ENCODE data around the gene SEMA4C.

Gene SEMA4C, protein sequence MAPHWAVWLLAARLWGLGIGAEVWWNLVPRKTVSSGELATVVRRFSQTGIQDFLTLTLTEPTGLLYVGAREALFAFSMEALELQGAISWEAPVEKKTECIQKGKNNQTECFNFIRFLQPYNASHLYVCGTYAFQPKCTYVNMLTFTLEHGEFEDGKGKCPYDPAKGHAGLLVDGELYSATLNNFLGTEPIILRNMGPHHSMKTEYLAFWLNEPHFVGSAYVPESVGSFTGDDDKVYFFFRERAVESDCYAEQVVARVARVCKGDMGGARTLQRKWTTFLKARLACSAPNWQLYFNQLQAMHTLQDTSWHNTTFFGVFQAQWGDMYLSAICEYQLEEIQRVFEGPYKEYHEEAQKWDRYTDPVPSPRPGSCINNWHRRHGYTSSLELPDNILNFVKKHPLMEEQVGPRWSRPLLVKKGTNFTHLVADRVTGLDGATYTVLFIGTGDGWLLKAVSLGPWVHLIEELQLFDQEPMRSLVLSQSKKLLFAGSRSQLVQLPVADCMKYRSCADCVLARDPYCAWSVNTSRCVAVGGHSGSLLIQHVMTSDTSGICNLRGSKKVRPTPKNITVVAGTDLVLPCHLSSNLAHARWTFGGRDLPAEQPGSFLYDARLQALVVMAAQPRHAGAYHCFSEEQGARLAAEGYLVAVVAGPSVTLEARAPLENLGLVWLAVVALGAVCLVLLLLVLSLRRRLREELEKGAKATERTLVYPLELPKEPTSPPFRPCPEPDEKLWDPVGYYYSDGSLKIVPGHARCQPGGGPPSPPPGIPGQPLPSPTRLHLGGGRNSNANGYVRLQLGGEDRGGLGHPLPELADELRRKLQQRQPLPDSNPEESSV

DNA sequence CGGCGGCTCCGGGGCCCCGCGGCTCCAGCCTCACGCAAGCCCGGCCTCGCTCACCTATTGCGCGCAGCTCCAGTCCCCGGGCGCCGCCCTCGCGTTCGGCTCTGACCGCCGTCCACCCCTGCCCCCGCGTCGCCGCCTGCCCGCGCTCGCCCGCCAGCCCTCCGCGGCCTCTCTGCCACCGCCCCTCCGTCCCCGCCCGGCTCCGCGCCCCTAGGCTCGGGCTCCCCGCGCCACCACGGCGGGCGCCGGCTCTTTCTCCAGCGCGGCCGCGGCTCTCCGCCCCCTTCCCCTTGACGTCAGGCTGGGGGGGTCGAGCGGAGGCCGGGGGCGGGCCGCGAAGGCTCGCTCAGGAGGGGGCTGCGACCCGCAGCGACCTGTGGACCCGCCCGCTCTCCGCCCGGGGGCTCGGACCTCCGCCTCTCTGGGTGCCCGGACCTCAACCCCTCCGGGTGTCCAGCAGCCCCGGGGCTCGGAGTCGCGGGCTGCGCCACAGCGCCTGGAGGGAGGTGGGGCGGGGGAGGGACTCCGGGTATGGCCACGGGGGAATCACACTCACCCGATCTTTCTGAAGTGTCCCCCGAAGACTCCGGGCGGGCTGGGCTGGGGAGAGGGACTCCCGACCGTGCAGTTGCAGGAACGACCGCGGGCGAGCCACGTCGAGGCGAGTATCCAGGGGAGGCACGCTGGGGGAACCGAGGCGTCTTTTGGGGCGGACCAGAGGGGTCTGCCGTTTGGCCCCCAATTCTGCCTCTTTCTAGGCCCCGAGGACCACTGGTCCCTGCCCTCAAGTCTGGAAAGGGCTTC lies at the start of gene SEMA4C:
TSS of gene SEMA4C (minus strand) at position 259 of the 804 bp plus-strand sequence. CDS start 2,194 bp downstream, outside the sequence.
- peak in 1 of 2 donors; percentile 40 for DNase-seq (ENCODE audit: low read depth in 2 of 2, low spot score in 1 of 2)

DNA sequence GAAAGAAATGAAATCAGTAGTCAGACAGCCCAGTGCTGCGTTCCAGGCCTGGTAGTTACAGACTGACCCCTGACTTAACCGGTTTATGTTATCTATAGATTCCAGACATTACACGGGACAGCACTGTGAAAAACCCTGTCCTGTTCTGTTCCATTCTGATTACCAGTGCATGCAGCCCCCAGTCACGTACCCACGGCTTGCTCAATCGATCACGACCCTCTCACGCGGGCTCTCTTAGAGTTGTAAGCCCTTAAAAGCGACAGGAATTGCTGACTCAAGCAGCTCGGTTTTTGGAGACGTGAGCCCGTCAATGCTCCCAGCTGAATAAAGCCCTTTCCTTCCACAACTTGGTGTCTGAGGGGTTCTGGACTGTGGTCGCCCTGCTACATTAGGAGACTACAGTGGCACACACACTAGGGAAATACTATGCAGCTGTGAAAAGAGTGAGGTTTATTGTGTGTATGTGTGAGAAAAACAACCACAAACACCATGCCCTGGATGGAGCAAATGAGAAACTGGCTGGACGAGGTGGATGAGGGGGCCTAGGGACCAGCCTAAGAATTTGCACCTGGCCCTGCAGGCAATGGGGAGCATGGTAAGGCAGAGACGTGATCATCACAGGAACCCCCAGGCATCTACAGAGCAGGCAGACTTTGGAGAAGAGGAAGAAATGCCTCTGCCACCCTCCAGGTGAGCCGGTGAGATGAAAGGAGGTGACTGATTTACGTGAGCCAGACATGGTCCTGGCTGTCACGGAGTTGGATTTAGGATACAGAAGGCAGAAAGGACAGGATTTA lies 49.1 kb upstream of the SEMA4C start:
- DNase-seq (ENCODE audit: low read depth in 2 of 2, low spot score in 1 of 2), result no peak

- DNase-seq (ENCODE audit: low read depth in 2 of 2, low spot score in 1 of 2), result no peak
Observed at GRCh38 chr2:96918092-96918753, 48.3 kb upstream of the SEMA4C start.

DNA sequence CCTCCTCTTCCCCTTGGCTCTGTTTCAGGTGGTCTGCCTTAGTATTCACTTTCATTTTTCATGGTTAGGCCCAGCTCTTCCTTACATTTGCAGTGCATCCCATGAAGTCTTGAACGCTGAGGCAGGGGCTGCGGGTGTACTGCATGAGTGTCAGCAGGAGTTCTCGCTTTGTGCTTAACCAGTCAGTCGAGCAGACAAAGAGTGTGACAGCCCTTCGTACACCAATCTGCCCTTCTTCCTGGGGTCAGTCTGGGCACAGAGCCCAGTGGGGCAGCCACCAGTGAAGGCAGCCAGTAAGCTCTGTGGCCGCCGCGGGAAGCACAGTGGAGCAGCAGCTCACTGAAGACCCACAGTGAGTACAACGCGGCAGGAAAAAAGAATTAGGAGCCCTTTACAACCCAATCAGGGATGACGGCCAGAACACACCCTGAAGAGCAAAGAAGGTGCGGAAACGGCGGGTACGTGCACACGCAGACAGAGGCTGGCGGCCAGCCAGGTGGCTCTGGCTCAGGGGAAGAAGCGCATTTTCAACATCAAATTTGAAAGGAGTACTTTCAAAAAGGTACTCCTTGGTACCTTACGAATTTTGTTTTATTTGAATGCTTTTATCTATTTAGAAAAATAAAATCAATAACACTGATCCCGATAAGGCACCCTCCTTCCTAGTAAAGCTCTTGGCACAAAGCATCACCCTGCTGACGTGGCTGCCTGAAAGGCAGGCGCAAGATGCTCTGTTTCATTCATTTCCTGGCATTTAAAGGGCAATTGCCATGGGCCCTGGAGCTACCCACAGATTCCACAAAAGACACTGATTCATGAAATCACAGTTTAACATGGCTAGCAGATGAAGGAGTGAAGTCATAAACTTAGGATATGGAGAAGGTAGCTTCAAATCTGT lies 47.0 kb upstream of the SEMA4C start:
- DNase-seq (ENCODE audit: low read depth in 2 of 2, low spot score in 1 of 2), result no peak

DNA sequence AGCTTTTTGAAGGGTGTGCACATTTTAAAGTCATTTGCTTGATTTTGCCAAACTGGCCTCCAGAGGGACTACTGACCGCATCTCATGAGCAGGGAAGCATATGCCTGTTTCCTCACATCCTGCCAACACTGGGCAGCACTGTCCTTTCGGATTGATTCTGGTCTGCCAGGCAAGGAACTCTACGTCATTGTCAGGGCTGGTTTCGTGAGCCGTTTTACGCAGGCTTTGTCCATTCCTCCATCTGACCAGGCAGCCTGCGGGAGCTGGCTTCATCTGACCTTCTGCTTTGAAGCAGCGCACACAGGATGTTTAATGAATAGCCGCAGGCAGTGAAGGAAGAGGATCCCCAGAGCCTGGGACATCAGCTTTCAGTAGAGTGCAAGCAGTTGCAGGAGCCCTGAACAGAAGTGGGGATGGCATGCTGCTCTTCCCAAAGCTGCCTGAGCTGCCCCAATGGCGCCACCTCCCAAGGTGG lies 46.3 kb upstream of the SEMA4C start:
- DNase-seq (ENCODE audit: low read depth in 2 of 2, low spot score in 1 of 2), result no peak

DNA sequence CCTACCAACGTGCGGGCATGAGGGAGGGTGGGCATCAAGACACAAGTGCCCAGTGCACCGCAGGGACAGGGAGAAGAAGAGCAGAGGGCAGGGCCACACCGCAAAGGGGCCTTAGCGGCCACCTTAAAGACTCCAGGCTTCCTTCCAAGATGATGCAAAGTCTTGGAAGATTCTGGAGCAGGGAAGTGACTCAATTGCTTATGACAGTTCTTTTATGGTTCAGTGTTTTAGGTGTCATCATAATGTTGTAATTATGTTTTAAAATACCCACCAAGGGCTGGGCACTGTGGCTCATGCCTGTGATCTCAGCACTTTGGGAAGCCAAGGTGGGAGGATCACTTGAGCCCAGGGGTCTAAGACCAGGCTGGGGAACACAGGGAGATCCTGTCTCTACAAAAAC lies 44.5 kb upstream of the SEMA4C start:
- DNase-seq (ENCODE audit: low read depth in 2 of 2, low spot score in 1 of 2), result no peak

- DNase-seq (ENCODE audit: low read depth in 2 of 2, low spot score in 1 of 2), result peak in 1 of 2 donors; percentile 21
Observed at GRCh38 chr2:96913398-96914202, 43.7 kb upstream of the SEMA4C start.

GRCh38 chr2:96913117-96913397 lies 43.2 kb upstream of the SEMA4C start:
- DNase-seq (ENCODE audit: low read depth in 2 of 2, low spot score in 1 of 2), result no peak

DNA sequence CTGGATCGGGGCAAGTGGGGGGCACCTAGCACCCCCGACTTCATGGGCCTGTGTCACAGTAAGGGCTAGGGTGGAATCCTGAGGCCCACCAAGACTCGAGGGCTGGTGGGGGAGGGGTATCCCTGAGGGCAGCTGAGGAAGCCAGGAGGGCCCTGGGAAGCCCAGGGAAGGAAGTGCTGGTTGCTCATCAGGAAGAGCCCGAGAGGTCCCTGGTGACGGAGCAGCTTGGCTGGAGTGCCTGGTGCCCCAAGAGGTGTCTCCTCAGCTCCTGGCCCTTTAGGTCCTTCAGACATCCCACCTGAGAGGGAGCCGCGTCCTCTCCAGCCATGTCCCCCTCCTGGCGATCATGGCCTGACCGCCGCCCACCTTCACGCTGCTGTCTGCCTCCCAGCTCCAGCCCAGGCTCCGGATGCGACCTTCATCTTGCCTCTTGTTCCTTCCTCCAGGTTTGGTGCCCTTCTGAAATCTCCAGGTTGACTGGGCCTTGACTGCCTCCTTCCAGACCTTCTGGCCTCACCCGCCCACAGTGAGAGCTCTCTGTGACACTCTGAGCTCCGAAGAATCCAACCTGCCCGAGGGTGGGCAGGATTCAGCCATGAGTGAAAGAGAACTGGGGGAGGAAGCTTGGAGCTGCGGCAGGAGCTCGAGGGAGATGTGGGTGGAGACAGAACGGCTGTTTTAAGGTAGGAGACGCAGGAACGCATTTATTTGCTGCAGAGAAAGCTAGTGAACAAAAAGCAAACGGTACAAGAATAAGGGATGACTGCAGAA lies 42.7 kb upstream of the SEMA4C start:
- no peak for DNase-seq (ENCODE audit: low read depth in 2 of 2, low spot score in 1 of 2)

GRCh38 chr2:96909611-96910021 lies 39.7 kb upstream of the SEMA4C start:
- no peak for DNase-seq (ENCODE audit: low read depth in 2 of 2, low spot score in 1 of 2)

DNA sequence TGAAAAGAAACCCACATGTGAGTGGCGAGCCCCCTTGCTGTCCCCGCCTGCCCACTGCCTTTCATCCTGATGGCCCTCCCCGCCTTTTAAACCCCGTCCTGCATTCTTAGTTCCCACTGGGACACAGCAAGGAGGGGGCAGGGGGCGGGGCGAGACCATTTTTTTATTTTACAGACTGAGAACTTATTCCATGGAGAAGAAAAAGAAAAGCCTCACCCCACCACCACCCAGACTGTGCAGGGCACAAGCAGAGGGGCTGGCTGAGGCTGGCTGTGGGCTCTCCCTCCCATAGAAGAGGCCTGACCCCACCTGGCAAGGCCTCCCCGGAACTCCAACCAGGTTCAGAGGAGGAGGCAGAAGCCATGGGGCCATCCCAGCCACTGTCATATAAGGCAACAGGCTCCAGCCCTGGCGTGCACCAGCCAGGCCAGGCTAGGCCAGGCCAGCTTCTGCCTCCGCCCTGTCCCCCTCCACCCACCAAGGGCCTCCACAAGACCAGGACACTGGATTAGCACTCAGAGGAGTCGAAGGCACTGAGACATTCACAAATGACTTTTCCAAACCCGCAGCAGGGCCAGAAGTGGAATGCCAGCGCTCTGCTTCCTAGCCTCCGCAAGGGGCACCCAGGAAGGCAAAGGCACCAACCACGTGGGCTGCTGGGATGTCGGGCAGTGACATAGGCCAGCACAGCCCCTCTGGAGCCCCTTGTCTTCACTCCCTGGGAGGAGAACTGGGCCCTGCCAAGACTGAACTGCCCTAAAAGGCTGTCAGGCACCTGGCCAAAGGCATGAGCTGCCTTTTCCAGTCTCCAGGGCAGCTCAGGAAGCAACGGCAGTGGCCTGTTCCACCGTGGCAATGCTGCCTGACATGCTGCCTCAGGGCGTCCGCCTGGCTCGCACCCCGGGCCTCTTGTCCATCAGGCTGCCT lies 37.5 kb upstream of the SEMA4C start:
- no peak for DNase-seq (ENCODE audit: low read depth in 2 of 2, low spot score in 1 of 2)

DNA sequence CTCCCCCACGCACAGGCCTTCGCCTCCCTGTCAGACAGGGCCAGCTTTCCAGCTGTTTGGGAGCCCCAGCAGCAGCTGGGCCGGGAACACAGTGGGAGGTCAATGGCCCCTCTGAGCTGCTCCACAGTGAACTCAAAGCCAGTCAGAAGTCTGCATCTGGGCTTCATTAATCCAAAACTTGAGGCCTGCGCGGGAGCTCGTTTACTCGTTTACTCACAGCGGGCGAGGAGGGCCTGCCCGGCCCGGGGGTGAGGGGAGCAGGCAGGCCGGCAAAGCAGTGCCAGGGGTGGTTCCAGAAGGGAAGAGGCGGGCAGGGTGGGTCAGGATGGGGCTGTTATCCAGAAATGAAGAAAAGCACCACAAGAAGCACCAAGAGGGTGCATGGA lies 36.8 kb upstream of the SEMA4C start:
- DNase-seq (ENCODE audit: low read depth in 2 of 2, low spot score in 1 of 2), result no peak

- no peak for DNase-seq (ENCODE audit: low read depth in 2 of 2, low spot score in 1 of 2)
Observed at GRCh38 chr2:96903815-96904214, 33.9 kb upstream of the SEMA4C start.

DNA sequence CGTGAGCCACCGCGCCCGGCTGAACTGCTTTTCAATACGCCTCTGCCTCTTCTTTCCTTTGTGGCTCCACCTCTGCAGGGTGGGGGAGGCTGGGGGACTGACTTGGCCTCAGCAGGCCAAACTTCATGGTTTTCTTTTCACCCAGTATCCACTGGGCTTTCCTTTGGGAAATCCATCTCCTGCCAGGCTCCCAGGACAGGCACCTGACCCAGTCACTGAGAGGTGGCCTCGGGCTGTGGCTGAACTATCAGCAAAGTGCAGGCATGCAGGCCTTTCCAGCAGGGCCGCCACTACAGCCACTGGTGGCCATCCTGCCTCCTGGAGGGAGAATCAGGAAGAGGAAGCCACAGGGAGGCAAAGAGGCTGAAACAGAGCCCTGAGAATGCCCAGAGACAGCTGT lies 33.4 kb upstream of the SEMA4C start:
- no peak for DNase-seq (ENCODE audit: low read depth in 2 of 2, low spot score in 1 of 2)

DNA sequence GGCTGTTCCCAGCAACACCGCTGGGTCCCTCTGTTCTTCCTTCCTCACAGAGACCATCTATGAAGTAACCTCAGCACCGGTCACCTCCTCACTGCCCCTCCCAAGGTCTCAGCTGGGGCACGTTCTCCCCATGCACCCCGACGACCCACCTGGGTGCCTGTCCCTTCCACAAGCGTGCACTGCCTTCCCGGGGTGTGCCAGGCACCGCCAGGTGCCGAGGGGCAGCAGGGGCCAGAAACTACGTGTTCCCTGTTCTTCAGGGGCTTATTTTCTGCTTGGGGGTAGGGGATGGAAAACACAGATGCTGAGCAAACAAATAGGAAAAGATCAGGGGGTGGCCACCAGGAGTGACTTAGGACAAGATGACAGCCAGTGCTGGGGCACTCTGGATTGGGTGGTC lies 30.4 kb upstream of the SEMA4C start:
- no peak for DNase-seq (ENCODE audit: low read depth in 2 of 2, low spot score in 1 of 2)

DNA sequence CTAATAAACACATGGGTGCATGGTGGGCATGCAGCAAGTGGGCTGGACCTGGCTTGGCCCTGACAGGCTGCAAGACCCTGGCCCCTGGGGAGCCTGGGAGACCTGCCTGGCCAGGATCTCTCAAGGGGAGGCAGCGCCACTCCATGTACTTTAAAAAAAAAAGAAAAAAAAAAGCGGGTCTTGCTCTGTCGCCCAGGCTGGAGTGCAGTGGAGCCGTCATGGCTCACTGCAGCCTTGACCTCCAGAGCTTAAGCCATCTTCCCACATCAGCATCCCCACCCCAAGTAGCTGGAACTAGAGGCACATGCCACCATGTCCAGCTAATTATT lies 29.5 kb upstream of the SEMA4C start:
- no peak for DNase-seq (ENCODE audit: low read depth in 2 of 2, low spot score in 1 of 2)
